HepG2 (cell line): ENCODE results near the gene CDT1. TPM values are rescaled to one million over a fixed set of nuclear protein-coding genes. Genes with fewer than 3 reads are reported as not detected.
A peak's percentile ranks its signal among the peaks of the same experiment; 100 is the strongest.

Experiments used
- ETV5 ChIP-seq: IDR thresholded peaks from 2 replicates; pipeline ENCODE4 v1.6.1; 2018; ENCODE audit warnings: missing biosample characterization, missing genetic modification reagents, inconsistent platforms, borderline replicate concordance
- KLF13 ChIP-seq: sonication (generic); formaldehyde crosslinking; IDR thresholded peaks from 2 replicates; pipeline ENCODE4 v1.4.0; 2020; ENCODE audit warnings: mild to moderate bottlenecking, missing genetic modification reagents
- MLLT10 ChIP-seq: sonication (generic); formaldehyde crosslinking; IDR thresholded peaks from 2 replicates; pipeline ENCODE4 v1.4.0; 2020; ENCODE audit warnings: missing genetic modification reagents
- RFXANK ChIP-seq: IDR thresholded peaks from 2 replicates; pipeline ENCODE4 v1.6.1; 2016
- TCF7L2 ChIP-seq: IDR thresholded peaks from 2 replicates; pipeline ENCODE4 v1.6.1; 2011; ENCODE audit warnings: mild to moderate bottlenecking, low read depth, low read length, moderate library complexity
- TP53 ChIP-seq: sonication (generic); formaldehyde crosslinking; conservative IDR thresholded peaks from 2 replicates; pipeline ENCODE4 v1.4.0; 2020; ENCODE audit warnings: missing genetic modification reagents
- XRCC5 ChIP-seq: fragments of 200-400 bp; formaldehyde crosslinking; optimal IDR thresholded peaks from 2 replicates; pipeline ENCODE3; 2017; ENCODE audit warnings: mild to moderate bottlenecking, low read length
- YY1 ChIP-seq: IDR thresholded peaks from 2 replicates; pipeline ENCODE4 v1.6.1; 2011; ENCODE audit warnings: low read length, low read depth, moderate library complexity, mild to moderate bottlenecking; ENCODE audit not compliant: insufficient read depth, insufficient replicate concordance
- ZBTB1 ChIP-seq: sonication (generic); formaldehyde crosslinking; IDR thresholded peaks from 2 replicates; pipeline ENCODE4 v1.4.0; 2020; ENCODE audit warnings: missing genetic modification reagents, borderline replicate concordance
- ZBTB10 ChIP-seq: sonication (generic); formaldehyde crosslinking; IDR thresholded peaks from 2 replicates; pipeline ENCODE4 v1.4.0; 2020; ENCODE audit warnings: missing genetic modification reagents, borderline replicate concordance
- ZGPAT ChIP-seq: IDR thresholded peaks from 2 replicates; pipeline ENCODE4 v1.6.1; 2016; ENCODE audit warnings: mild to moderate bottlenecking
- ZMYM3 ChIP-seq: sonication (generic); formaldehyde crosslinking; IDR thresholded peaks from 2 replicates; pipeline ENCODE4 v1.5.1; 2020; ENCODE audit warnings: mild to moderate bottlenecking, missing genetic modification reagents
- ZNF234 ChIP-seq: sonication (generic); formaldehyde crosslinking; conservative IDR thresholded peaks from 2 replicates; pipeline ENCODE4 v1.5.1; 2020; ENCODE audit warnings: mild to moderate bottlenecking, missing genetic modification reagents
- ZNF513 ChIP-seq: sonication (generic); formaldehyde crosslinking; conservative IDR thresholded peaks from 2 replicates; pipeline ENCODE4 v1.5.0; 2020; ENCODE audit warnings: missing genetic modification reagents
- ZNF766 ChIP-seq: sonication (generic); formaldehyde crosslinking; IDR thresholded peaks from 2 replicates; pipeline ENCODE4 v1.5.0; 2020; ENCODE audit warnings: missing genetic modification reagents, borderline replicate concordance
- ZNF781 ChIP-seq: sonication (generic); formaldehyde crosslinking; IDR thresholded peaks from 2 replicates; pipeline ENCODE4 v1.5.1; 2020; ENCODE audit warnings: borderline replicate concordance, mild to moderate bottlenecking, missing genetic modification reagents; ENCODE audit errors: not compliant biosample characterization
- polyA plus RNA-seq, 8 experiments: library from polyadenylated mRNA; depleted of rRNA in 3 of 8; stranded (reverse) in 7 of 8; unstranded in 1 of 8; fragments of >200 nt; fragmentation: Illumina TruSeq in 4 of 8; extraction: Trizol in 4 of 8; gene quantifications; 2 replicates each; pipeline versions ENCODE4 v1.2.1 to v1.2.3, GENCODE V29; 2011 to 2016; ENCODE audit warnings: low read depth in 4 of 8, missing spikeins in 1 of 8, mixed read lengths in 1 of 8; ENCODE audit not compliant: insufficient read depth in 1 of 8
- total RNA-seq, 5 experiments: library from RNA; depleted of rRNA; stranded (reverse); fragments of >200 nt; fragmentation: Illumina TruSeq; extraction: Trizol; gene quantifications; 2 replicates each; pipeline ENCODE4 v1.2.3, GENCODE V29; 2016; ENCODE audit warnings: low read depth in 1 of 5
- TF ChIP-seq, protein P1 (sequence below): sonication (generic); formaldehyde crosslinking; IDR thresholded peaks from 2 replicates; pipeline ENCODE4 v1.5.0; 2020; ENCODE audit warnings: missing genetic modification reagents
- TF ChIP-seq, protein P2 (sequence below): sonication (generic); formaldehyde crosslinking; IDR thresholded peaks from 2 replicates; pipeline ENCODE4 v1.8.0; 2023; ENCODE audit warnings: mild to moderate bottlenecking, missing genetic modification reagents
- TF ChIP-seq, protein P3 (sequence below): sonication (generic); formaldehyde crosslinking; IDR thresholded peaks from 2 replicates; pipeline ENCODE4 v1.5.0; 2020; ENCODE audit warnings: missing genetic modification reagents, mild to moderate bottlenecking, borderline replicate concordance

CDT1 gene
- total and polyA plus RNA-seq, 2 of the 13 experiments (the other 11 are each of a cell fraction or from before 2014, with no cell fraction given), result 23.1 to 23.8 TPM

DNA sequence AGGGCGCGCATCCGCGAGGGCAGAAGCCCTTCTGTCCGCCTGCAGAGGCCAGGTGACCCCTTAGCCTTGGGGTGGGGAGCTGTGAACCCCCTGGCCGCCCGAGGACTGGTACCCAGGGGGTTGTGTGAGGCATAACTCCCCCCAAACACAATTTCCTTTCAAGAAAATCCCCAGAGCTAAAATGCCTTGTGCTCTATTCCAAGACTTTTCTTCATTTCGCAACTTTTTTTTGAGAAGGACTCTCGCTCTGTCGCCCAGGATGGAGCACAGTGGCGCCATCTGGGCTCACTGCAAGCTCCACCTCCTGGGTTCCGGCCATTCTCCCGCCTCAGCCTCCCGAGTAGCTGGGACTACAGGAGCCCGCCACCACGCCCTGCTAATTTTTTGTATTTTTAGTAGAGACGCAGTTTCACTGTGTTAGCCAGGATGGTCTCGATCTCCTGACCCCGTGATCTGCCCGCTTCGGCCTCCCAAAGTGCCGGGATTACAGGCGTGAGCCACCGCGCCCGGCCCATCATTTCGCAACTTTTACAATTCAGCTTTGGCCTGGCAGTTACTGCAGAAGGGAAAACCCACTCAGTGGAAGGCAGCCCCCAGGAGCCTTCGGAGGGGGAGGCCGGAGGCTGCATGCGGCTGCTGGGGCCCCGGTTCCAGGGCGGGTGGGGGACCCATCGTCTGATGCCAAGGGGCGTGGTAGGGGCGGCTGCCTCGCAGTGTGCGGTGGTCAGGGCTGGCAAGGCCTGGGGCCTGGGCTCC lies 9.1 kb downstream of the CDT1 start (continued):
- TF ChIP-seq ZGPAT (CRISPR knock-in tag), result no peak
- TF ChIP-seq, protein P1, sequence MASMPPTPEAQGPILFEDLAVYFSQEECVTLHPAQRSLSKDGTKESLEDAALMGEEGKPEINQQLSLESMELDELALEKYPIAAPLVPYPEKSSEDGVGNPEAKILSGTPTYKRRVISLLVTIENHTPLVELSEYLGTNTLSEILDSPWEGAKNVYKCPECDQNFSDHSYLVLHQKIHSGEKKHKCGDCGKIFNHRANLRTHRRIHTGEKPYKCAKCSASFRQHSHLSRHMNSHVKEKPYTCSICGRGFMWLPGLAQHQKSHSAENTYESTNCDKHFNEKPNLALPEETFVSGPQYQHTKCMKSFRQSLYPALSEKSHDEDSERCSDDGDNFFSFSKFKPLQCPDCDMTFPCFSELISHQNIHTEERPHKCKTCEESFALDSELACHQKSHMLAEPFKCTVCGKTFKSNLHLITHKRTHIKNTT (CRISPR knock-in tag), result no peak
- no peak for TF ChIP-seq TCF7L2
- peak; percentile 49 for TF ChIP-seq ZMYM3 (CRISPR knock-in tag)
- TF ChIP-seq ZNF766 (CRISPR knock-in tag), result no peak
- TF ChIP-seq ZBTB10 (CRISPR knock-in tag), result peak; percentile 25; the same call in 1 of the 2 replicates
- TF ChIP-seq, protein P2, sequence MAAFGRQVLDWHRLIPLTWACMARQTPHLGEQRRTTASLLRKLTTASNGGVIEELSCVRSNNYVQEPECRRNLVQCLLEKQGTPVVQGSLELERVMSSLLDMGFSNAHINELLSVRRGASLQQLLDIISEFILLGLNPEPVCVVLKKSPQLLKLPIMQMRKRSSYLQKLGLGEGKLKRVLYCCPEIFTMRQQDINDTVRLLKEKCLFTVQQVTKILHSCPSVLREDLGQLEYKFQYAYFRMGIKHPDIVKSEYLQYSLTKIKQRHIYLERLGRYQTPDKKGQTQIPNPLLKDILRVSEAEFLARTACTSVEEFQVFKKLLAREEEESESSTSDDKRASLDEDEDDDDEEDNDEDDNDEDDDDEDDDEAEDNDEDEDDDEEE (CRISPR knock-in tag), result peak; percentile 44; the same call in 1 of the 2 replicates
- TF ChIP-seq TP53 (CRISPR knock-in tag), result no peak
- TF ChIP-seq KLF13 (CRISPR knock-in tag), result no peak
- peak; percentile 4; the same call in 1 of the 2 replicates for TF ChIP-seq ZNF513
- peak; percentile 11 for TF ChIP-seq ZNF781
- TF ChIP-seq XRCC5, result no peak
- TF ChIP-seq ETV5 (CRISPR knock-in tag), result no peak
- TF ChIP-seq RFXANK (CRISPR knock-in tag), result no peak
- TF ChIP-seq, protein P3, sequence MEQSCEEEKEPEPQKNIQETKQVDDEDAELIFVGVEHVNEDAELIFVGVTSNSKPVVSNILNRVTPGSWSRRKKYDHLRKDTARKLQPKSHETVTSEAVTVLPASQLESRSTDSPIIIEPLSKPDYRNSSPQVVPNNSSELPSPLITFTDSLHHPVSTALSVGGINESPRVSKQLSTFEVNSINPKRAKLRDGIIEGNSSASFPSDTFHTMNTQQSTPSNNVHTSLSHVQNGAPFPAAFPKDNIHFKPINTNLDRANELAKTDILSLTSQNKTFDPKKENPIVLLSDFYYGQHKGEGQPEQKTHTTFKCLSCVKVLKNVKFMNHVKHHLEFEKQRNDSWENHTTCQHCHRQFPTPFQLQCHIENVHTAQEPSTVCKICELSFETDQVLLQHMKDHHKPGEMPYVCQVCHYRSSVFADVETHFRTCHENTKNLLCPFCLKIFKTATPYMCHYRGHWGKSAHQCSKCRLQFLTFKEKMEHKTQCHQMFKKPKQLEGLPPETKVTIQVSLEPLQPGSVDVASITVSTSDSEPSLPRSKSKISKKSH (CRISPR knock-in tag), result no peak
- no peak for TF ChIP-seq ZNF234 (CRISPR knock-in tag)
- TF ChIP-seq ZBTB1 (CRISPR knock-in tag), result no peak
- peak; percentile 31 for TF ChIP-seq YY1
- TF ChIP-seq MLLT10 (CRISPR knock-in tag), result no peak
